NCI-H2081 treated with DMSO at 0.1 percent for 48 hours (cell line): ENCODE data around the gene DUSP16.

Experiments used
- DNase-seq: peaks from one replicate; lab custom pipeline; 2025; lab: John Stamatoyannopoulos, UW

The DUSP16 gene

DNA sequence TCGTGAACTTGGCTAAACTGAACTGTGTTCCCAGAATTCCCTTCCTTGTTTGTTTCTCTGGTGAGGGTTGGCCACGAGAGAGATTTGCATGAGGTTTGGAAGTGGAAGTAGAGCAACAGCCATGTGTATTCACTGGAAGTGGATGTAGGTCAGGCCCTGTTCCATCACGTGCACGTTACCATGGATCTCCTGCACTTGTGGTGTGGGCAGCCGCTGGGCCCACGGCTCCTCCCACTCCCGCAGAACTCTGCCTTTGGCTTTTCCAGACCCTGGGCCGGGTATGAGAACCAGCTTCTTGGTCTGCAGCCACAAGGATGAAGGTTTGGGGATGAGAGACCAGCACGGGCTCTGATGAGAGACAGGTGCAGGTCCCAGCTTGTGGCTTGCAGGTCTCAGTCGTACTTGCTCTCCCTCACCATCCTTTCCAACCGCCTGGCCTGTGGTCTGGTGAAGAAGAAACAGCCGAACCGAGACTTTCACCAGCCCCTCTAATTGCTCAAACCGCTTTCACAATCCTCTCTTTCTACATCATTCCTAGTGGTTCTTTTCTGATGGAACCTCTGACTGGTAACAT lies 94.9 kb downstream of the DUSP16 start:
- no peak for DNase-seq

DNA sequence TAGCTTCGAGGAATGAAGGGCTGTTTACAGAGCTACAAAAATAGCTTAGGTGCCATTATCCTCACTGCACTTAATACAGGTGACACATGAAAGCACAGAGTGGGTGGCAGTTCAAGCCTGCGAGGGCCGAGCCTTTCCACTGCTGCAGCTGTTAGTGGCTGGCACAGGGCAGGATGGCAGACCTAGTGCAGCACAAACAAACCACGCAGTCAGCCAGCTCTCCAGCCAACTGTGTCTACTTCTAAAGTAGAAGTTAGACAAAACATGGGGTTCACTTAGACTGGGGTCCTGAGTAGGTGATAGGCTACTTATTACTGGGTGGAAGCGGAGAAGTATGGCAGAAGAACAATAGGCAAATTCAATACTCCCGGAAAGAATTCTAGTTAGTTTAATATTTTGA lies 95.4 kb downstream of the DUSP16 start:
- DNase-seq: no peak

DNA sequence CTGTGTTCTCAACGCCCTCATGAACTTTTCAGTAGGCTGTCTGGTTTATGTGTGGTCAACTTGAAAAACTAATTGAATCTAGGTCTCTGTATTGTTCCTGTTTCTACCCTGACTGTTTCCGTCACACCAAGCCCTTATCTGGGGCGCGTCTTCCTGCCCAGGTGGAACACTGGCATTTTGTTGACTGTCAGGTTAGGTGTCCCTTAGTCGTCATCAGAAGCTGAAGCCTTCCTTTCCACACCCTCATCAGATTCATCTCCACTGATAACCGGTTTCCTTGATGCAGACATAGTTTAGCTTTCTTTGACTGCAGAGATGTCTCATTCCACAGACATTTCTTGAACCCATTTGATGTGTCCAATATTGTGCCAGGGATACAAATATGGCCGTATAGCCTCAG lies 96.5 kb downstream of the DUSP16 start:
- DNase-seq: no peak

DNA sequence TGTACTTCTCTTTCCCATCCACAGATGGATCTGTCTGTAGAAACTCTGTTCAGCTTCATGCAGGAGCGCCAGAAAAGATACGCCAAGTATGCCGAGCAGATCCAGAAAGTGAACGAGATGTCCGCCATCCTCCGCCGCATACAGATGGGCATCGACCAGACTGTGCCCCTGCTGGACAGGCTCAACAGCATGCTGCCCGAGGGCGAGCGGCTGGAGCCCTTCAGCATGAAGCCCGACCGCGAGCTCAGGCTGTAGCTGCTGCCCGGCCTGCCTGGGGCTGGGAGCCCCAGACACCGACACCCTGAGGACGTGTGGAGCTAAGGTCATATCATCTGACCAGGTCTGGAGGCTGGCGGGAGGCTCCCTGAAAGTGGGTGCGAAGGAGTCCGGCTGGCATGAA lies 97.1 kb downstream of the DUSP16 start:
- DNase-seq: no peak

DNA sequence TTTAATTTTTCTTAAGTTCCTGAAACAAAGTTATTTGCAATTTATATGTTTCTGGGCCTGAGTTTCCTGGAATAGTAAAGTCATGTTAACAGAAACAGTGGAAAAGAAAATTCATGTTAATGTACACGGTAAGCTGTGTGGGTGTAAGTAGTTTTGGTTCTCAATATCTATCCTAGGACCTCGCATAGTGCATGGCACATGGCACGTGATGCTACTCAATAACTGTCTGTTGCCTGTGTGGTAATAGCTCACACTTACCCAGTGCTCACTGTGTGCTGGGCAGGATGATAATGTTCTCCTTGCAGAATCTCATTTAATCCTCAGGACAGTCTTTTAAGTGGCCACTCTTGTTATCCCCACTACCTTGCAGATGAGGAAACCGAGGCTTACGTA lies 100.7 kb downstream of the DUSP16 start:
- no peak for DNase-seq

DNA sequence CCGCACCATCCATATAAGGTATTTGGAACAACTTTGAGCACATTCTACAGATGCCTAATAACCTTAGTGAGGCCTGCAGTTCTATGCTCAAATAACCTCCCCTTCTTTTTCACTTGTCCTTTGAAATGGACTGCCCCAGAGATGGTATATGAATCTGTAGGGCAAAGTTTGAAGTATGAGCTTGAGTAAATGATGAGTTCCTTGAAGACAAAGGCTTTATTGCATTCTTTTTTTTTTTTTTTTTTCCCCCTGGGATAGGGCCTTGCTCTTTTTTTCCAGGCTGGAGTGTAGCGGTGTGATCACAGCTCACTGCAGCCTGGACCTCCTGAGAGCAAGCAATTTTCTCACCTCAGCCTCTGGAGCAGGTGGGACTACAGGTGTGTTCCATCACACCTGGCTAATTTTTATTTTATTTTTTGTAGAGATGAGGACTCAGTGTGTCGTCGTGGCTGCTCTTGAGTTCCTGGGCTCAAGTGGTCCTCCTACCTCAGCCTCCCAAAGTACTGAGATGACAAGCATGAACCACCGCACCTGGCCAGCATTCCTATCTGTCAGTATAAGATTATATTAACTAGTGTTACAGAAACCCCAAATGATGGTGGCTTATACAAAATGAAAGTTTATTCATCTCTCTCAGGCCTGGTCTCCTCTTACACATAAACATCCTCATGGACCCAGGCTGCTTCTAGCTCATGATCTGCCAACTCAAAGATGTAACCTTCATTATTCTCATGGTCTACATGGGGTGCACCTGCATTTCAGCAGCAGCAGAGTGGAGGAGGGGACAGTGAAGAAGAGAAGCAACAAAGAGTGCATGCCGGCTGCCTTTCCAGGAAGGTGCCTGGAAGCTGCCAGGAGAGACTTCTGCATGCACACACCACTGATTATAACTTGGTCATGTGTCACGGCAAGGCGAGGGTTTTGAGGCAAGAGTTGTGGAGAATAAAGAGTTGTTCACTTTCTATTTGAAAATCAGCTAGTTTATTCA lies 101.4 kb downstream of the DUSP16 start:
- no peak for DNase-seq

DNA sequence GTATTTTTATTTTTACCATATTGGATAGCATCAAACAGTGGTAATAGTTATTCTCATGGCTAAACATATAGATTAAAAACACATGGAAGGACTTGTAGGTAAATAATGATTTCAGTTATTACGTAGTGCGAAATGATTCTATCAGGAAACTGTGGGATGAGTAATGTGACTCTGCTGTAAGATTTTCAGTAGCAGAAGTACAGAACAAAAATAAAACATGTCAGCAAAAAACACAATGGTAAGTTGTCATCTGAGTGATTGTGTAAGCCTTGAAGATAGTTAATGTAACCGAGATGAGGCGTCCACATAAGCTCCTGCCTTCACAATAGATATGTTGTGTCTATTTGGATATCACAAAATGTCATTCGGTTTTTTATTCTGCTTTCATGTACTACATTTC lies 106.0 kb downstream of the DUSP16 start:
- no peak for DNase-seq

DNA sequence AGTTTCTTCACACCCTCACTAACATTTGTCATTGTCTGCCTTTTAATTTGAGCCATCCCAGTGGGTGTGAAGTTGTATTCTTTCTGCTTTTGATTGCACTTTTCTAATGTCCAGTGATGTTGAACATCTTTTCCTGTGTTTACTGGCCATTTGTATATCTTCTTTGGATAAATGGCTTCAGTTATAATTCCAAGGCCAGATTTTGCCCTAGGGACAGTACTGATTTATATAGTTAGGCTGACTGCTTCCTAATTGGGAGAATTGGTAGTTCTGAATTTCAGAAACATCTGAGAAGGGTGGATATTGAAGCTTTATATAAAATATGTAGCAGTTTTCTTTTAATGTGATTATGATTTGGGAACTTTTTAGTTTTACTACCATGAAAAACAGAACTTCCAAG lies 108.3 kb downstream of the DUSP16 start:
- DNase-seq: no peak

DNA sequence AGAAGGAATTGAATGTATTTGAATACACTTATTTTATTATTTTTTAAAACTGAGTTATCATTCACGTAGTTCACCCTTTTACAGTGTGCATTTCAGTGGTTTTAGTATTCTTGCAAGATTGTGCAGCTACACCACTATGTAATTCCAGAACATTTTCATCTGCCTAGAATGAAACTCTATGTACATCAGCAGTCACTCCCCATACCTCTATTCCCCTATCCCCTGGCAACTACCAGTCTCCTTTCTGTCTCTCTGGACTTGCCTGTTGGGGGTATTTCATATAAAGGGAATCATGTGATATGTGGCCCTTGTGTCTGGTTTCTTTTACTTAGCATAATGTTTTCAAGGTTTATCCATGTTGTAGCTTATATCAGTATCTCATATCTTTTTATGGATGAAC lies 109.0 kb downstream of the DUSP16 start:
- DNase-seq: no peak

DNA sequence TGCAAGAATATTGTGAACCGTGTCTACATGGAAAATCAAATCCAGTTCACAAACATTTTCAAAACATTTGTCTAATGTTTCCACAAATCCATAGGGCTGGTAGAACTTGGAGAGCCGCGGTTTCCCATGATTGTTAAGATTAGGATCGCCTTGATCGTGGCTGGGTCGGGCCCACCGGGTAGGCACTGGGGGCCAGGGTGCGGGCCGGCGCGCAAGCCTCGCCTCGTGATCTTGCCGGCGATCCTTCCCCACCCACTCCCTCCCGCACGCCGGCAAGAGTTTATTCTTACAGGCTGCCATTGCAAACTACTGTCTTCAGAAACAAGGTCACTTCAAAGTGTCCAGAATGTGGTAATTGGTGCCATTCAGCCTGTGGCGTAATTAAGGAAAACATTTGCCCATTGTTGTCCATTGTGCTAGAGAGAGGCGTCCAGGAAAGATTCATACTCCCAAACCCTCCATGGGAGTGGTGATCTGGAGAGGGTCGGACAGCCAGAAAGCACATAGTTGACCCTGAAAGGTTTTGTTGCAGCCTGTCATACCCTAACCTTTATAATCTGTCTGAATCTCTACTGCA lies 110.2 kb downstream of the DUSP16 start:
- DNase-seq: no peak

DNA sequence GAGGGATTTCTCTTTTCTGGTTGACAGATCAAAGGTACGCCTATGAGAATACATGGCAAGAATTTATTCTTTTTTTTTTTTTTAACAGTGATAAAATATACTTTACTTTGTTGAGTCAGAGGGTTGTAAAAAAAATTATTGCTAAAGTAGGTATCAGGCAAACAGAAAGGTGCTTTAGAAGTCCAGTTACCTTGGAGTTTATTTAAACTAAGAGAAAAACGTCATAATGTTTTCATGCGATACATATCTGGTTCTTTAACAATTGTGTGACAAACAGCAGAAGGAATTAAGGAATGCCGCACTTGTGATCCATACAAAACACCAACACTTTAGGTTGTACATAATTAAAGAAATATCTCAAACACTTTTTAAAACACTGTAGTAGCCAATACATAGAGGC lies 111.6 kb downstream of the DUSP16 start:
- no peak for DNase-seq

DNA sequence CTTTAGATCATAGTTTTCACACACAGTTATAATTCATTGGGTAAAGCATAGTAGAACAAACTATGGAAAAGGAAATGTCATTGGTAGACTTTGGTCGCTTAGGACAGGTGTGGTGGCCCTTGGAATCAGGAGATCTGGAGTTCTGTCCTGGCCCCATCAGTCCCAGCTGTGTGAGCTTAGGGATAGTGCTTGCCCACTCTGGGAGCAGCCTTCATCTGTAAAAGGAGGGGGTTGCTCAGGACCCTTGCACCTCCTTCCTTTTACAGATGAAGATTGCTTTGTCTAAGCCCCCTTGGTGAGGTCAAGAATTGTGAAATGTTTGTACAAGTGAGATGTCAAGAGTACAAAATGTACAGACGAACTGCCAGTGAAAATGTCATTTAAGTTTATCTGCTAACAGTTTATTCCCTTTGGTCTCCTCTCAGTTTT lies 112.6 kb downstream of the DUSP16 start:
- DNase-seq: no peak

DNA sequence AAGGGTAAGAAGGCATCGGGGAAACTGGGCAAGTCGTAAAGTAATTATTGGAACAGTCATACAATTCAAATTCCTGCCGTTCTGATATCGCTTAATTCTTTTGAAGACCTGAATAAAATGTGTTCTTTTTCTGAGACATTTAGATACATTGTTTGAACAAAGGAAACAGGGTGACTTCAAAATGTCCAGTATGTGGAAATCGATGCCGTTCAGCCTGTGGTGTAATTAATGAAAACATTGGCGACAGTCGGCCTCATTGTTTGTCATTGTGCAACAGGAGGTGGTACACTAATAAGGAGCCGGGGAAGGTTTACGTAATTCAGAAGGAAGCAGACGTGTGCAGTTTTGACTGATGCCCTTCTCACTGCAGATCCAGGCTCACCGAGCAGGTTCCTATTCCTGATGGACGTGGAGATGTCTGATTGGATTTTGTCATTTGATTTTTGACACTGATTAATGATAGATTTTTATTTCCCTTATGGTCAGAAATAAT lies 113.1 kb downstream of the DUSP16 start:
- DNase-seq: no peak

DNA sequence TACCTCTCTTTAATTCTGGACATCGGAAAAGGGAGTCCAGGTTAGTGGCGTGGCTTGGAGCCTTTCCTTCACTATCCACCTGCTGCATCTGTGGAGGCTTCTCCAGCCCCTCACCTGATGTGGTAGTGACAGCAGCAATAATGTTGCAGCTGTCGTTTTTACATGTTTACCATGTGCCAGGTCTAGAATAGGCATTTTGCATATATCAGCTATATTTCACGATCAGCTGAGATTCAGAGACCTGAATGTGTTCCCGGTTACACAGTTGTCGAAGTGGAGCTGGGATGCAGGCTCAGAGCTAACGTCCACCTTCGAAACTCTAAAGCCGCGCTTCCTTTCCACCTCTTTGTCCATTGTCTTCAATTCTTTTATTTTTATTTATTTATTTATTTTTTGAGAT lies 114.8 kb downstream of the DUSP16 start:
- DNase-seq: no peak

DNA sequence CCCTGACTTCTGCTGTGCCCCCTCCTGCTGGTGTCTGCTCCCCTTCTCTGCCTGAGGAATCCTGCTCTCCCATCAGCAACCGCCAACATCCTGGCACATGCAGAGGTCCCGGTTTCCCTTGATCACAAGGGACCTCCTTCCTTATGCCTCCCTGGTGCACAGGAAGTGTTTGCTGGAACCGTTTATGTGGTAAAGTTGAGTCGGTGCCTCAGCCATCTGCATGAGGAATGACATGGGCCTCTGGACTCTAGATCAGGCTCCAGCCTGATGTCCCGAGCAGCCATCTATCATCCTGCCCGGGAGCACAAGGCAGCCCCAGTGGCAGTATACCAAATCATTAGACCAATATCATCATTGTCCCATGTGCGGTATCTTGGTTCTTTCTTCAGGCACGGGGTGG lies 115.4 kb downstream of the DUSP16 start:
- DNase-seq: no peak

DNA sequence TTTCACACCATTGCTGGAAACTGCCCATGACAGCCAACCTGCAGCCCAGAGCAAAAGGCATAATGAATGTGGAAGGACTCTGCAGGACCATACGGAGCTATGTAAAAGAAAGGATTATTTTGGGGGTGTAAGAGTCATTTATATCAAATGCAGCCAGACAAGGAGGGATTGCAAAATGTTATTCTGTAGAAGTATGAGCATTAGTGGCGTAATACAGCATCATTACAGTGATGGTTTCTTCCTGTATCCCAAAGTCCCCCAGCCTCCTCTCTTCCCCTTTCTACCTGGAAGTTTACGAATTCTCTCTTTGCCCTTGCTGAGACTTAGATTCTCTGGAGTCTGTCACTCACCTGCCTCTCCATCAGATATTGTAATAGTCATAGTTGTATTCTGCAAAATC lies 115.9 kb downstream of the DUSP16 start:
- DNase-seq: no peak

DNA sequence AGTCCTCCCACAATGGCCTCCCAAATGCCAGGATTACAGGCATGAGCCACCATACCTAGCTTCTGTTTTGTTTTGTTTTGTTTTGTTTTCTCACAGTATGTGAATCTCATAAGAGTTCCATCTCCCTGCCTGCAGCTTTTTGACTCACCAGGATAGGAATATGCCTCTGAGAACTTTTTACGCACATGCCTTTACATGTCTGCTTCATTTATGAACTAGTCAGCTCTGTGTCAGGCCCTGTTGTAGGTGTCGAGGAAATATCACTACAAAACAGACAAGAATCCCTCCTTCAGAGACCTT lies 116.8 kb downstream of the DUSP16 start:
- DNase-seq: no peak

DNA sequence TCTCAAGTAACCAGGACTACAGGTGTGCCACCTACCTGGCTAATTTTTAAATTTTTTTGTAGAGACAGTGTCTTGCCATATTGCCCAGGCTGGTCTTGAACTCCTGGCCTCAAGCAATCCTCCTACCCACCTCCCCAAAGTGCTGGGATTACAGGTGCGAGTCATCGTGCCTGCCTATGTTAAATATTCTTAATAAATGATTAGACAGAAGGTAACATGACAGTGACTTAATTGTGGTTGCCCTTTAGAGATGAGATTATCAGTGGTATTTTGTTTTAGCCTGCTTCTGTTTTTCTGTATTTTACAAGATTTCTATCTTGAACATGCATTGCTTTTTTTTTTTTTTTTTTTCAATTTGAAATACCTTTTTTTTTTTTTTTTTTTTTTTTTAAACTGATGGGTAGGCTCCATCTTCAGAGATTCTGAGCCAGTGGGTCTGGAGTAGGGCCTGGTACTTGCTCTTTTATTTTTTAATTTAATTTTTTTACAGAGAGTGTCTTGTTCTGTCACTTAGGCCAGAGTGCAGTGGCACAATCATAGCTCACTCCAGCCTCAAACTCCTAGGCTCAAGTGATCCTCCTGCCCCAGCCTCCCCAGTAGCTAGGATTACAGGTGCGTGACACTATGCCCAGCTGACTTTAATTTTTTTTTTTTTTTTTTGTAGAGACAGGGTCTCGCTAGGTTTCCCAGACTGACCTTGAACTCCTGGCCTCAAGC lies 117.3 kb downstream of the DUSP16 start:
- no peak for DNase-seq

DNA sequence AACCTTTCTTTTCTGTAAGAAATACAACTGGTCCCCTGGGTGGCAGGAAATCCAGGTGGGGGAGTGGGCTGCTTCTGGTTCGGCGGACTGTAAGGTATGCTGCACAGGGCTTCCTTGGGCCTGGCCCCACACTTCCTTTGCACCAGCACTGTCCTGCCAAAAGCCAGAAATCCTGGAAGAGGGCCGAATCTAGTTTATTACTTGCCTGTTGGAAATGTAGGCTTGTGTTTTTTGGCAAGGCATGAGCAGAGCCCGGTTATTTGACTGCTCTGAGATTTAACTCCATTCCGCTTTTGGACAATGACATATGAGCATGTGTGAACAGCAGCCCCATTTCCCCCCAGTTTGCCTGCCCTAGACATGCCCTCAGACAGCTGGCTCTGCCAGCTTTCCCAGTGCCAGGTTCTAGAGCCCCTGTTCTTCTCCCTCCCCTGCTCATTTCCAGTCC lies 119.2 kb downstream of the DUSP16 start:
- DNase-seq: no peak

DNA sequence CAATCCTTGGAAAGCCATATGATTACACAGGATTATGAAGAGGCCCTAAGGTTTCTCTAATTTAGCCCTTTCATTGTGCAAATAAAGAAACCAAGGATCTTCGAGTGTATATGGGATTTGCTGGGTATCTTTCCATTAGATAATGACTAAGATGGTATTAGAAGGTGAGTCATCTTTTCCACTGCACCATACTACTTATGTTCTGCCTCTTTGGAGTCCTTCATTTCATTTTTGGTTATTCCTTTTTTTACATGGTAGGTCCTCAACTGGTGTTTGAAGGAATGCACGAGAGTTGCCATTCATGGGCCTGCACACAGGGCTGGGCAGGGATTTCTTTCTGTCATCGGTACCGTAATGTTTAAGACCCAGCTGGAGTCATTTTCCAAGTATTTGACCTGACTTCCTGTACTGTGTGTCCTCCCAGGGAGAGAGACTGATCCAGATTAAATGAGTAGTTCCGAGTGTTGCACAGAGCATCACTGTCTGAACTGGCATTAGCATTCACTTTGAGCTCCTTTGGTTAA lies 120.1 kb downstream of the DUSP16 start:
- no peak for DNase-seq

DNA sequence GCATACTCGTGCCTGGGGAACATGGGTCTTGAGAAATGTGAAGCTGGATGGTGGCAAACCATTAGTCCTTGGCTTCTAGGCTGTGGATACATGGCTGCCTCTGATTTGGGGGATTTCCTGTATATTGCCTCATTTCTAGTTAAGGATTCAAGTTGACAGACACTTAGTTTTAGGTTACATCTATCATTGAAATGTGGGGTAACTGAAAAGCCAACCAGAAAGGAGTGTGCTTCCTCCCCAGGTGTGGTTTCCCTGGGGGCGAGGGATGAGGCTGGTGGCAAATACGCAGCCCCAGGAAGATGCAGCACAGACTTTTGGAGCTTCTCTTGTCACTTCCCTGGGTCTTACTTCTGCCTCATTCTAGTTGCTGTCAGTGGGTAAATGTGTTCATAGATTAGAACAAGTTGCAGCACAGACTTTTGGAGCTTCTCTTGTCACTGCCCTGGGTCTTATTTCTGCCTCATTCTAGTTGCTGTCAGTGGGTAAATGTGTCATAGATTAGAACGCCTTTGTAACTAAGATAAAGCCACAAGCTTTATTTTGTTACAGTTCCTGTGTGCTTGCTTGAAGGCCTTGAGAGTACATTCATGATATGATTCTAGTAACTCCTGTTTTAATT lies 120.7 kb downstream of the DUSP16 start:
- DNase-seq: no peak

DNA sequence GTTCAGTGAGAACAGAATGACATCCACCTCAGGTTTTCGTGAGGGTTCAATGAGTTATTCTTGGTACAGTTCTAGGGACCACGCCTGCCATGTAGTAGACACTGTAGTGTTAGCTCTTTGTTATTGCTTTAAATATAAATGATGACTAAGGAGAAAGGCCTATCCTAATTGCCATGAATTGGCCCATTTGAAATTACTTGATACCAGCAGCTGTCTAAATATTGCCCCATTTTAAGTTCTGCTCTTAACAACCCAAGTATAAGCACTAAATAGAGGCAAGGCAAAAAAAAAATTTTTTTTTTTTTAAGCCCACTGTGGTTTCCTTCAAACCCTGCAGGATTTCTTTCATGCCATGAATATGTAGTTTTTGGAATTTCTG lies 121.2 kb downstream of the DUSP16 start:
- peak; percentile 88 for DNase-seq
